ENCODE results near the gene PPTC7.
A peak's percentile ranks its signal among the peaks of the same experiment; 100 is the strongest.
"Not testable (repeated sequence)": the region's sequence is repeated elsewhere in the genome, so short reads cannot be mapped to it uniquely, and the experiment has no call there.

Gene PPTC7

DNA sequence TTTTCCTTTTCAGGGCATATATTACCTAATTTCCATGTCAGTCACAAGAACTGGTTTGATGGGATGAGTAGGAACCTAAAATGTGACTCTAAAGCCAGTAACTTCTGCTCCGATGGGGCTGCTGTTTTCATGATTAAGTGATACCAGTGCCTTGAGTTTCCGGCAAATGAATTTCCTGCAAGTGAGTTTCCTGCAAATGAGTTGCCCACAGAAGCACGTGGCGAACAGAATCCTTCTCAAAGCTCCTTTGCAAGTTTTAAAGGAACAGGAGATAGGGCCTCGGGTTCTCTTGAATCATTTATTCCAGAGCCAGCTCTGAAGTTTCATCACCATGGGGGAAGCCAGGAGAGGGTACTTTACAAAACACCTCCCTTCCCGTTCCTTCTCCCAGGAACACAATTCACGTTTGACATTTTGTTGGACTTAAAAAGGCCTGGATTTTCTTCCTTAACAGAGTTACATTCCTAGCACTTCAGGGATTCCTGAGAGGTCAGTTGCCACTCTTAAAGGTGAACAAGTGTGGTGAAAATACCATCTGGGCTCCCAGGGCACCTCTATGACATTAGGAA, 2.2 kb upstream of the PPTC7 start:
- DNase-seq: peak; percentile 68

DNA sequence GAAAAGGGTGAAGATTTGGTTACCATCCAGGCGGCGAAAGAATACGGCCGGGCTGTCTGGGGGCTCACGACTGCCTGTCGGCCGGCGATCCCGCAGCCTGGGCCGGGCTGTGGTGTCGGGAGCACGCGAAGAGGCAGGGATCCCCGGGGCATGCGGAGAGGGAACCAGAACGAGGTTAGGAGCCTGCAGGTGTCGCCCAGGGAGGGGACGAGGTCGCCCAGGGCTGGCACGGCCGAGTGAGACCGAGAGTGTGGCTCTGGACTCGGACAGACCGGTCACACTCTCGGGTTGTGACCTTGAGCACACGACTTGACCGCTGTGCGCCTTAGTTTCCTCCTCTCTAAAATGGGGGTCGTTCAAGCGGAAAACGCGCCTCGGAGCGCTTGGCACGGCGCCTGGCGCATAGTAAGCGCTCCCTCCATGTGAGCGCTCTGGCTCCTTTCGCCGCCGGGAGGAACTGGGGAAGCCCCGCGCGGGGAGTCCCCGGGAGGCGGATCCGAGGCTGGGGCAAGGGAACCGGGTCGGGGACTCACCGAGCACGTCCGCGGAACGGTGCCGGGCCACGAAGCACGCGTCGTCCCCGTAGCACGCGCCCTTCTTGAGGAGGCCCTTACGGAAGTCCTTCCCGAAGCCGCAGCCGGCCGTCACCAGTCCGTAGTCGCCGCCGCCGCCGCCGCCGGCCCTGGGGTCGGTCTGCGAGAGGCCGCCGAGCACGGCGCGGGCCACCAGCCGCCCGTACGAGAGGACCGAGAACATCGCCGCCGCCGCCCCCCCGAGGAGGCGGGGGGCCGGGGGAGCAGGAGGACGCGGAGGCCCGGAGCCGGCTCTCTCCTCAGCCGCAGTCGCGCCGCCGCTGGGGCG, 612 bp downstream of the PPTC7 start:
- peak; percentile 71 for DNase-seq

DNA sequence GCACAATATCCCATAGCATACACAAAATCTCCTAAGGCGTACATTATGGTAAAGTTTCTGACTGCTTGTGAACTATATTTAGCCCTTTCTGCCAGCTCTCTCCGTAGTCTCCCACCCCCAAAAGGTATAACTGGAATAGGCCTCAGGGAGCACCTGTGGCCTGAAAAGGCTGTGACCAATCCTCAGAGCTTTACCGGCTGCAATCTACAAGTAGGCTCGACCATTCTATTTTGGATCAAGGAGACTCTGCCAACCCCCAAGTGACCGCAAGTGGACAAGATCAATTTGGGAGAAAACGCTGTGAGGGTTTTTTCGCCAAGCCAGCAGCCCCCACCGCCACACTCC, 1.2 kb downstream of the PPTC7 start:
- no peak for DNase-seq

DNA sequence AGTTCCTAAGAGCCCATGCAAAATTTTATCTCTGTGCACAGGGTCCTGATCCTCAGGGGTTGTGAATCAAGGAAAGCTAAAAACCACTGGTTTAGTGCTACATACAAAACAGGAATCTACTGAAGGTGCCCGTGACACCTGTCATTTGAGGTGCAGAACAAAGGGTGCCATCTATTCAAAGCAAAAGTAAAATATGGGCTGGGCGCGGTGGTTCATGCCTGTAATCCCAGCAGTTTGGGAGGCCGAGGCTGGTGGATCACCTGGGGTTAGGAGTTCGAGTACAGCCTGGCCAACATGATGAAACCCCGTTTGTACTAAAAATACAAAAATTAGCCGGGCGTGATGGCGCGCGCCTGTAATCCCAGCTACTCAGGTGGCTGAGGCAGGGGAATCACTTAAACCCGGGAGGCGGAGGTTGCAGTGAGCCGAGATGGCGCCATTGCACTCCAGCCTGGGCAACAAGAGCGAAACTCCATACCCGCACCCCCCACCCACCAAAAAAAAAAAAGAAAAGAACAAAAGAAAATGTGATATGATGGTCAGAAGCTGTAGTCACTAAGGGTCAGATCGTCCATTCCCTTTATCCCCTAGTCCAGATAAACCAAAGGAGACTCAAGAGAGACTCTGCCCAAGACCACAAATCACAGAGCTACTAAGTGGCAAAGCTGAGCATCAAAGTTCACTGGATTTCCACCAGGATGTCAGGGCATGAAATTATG, 3.4 kb downstream of the PPTC7 start:
- peak; percentile 37 for DNase-seq

DNA sequence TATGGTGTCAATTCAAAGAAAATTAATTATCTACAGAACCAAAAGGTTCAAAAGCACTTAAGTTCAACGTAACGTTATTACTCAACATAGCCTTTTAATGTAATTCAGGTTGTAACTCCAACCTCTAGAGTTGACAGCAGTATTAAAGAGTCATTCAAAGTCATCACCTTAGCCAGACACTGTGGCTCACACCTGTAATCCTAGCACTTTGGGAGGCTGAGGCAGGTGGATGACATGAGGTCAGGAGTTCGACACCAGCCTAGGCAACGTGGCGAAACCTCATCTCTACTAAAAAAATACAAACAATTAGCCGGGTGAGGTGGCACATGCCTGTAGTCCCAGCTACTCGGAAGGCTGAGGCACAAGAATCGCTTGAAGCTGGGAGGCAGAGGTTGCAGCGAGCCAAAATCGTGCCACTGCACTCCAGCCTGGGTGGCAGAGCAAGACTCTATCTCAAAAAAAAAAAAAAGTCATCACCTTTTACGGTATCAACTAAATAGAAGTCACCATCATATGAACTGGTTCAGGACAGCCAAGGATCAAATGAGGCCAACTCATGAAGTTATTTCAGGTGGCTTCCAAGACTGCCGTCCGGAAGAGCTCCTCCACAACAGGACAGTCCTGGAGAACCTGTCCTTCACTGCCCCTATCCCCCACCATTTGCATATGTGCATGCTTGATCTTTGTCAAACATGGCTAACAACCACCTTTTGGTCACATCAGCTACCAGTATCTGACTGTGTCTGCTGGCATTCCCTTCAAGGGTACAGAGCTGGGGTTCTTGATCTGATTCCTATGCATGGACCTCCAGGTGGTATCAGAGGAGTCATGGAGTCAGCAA, 4.2 kb downstream of the PPTC7 start:
- DNase-seq: peak; percentile 27

DNA sequence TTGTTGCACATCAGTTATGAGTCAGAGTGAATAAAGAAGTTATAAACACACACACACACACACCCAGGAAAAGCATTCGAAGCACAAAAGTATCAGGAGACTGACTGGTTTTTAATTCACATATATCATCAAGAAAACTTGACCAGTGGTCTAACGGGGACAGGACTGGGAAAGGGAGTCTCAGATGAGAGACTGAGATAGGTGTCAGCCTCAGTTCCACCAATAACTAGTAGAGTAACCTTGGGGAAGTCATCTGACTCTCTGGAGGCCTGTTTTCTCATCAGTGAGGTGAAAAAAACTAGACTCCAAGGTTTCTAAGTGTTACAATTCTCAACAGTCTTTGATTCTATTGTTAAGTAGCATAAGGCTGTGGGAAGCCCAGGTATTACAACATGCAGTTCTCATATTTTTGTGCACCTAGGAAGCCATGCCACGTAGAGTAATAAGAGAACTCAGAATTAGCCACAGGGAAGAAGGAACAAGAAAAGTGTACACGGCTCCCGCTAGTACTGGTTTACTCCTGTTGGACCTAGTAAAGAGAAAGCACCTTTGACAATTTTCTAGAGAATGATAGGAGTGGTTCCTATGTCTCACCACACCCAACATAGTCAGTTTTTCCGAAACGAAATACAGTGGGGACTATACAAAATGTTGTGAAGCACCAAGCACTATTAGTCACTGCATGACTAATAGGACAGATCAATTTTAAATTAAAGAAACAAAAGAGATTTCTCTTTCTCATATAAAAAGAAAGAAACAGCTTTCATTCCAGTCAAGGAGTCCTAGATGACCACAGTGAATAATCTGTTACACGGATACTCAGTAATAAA, 5.0 kb downstream of the PPTC7 start:
- peak; percentile 33 for DNase-seq

DNA sequence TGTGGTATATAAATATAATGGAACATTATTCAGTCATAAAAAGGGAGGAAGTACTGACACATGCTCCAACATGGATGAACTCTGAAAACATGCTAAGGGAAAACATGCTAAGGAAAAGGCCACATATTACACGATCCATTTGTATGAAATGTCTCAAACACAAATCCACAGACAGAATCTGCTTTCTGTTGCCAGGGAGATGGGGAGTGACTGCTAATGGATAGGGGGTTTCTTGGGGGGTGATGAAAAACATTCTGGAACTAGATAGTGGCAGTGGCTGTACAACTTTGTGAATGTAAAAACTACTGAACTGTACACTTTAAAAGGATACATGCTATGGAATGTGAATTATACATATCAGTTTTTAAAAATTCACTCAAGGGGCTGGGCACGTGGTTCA, 6.6 kb downstream of the PPTC7 start:
- DNase-seq: no peak

DNA sequence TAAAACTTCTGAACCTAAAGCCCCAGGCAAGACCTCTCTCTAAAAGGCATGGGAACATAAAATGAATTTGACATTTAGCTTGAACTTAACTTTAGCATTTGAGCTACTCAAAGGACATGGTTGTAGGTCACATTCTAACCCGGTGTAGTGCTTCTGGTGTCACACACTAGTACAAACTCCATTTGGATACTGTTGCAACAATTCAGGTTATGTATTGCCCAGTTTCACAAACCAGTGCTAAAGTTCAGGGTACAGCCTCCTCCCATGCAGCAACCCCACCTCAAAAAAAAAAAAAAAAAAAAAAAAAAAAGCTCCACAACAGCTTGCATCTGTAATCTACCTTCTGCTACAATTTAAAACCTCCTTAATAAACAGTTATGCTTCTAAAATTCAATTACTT, 7.8 kb downstream of the PPTC7 start:
- DNase-seq: no peak

DNA sequence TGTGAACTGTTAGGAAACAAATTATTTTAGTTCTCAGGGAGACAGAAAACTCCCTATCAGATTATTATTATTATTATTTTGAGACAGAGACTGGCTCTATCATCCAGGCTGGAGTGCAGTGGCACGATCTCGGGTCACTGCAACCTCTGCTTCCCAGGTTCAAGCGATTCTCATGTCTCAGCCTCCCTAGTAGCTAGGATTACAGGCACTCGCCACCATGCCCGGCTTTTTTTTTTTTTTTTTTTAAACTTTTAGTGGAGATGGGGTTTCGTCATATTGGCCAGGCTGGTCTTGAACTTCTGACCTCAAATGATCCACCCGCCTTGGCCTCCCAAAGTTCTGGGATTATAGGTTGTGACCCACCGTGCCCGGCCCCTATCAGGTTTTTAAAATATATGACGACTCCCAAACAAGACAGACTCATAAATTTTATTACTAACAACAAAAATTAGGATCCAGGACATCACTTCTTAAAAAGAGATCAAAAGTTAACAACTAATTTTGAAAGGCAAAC, 8.3 kb downstream of the PPTC7 start:
- not testable (repeated sequence) for DNase-seq

DNA sequence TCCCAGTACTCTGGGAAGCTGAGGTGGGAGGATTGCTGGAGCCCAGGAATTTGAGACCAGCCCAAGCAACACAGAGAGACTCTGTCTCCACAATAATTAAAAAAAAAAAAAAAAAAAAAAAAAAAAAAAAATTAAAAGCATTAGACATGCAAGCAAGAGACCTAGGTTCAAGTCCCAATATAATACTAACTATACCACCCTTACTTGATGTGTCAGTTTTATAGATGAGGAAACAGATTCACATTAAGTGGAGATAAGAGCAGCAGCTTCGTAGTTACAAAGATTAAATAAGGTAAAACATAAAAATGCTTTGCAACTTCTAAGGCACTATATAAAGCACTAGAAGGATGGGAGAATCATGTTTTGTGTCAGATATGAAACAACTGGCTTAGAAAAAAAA, 9.1 kb downstream of the PPTC7 start:
- no peak for DNase-seq

DNA sequence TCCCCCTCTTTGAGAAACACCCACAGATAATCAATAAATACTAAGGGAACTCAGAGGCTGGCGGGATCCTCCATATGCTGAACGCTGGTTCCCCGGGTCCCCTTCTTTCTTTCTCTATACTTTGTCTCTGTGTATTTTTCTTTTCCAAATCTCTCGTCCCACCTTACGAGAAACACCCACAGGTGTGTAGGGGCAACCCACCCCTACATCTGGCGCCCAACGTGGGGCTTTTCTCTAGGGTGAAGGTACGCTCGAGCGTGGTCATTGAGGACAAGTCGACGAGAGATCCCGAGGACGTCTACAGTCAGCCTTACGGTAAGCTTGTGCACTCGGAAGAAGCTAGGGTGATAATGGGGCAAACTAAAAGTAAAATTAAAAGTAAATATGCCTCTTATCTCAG, 12.3 kb downstream of the PPTC7 start:
- DNase-seq: not testable (repeated sequence)

DNA sequence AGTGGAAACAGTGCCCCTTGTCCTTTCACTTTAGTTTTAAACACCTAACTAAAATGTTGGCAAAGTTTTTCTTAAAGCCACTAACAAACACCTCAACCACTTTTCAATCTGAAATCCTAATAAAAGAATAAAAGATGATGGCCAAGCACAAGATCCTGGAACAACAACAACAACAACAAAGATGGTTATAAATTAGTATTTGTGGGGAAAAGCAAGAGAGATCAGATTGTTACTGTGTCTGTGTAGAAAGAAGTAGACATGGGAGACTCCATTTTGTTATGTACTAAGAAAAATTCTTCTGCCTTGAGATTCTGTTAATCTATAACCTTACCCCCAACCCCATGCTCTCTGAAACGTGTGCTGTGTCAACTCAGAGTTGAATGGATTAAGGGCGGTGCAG, 13.3 kb downstream of the PPTC7 start:
- not testable (repeated sequence) for DNase-seq

DNA sequence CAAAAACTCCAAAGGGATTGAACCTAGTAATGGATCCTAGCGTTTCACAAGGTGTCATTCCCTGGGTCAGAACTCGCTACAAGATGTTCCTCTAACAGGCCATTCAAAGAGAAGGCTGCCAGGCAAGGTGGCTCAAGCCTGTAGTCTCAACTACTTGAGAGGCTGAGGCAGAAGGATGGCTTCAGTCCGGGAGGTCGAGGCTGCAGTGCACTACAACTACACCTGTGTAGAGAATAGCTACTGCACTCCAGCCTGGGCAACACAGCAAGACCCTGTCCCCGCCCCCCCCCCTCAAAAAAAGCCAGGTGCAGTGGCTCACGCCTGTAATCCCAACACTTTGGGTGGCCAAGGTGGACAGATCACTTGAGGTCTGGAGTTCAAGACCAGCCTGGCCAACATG, 14.4 kb downstream of the PPTC7 start:
- no peak for DNase-seq

DNA sequence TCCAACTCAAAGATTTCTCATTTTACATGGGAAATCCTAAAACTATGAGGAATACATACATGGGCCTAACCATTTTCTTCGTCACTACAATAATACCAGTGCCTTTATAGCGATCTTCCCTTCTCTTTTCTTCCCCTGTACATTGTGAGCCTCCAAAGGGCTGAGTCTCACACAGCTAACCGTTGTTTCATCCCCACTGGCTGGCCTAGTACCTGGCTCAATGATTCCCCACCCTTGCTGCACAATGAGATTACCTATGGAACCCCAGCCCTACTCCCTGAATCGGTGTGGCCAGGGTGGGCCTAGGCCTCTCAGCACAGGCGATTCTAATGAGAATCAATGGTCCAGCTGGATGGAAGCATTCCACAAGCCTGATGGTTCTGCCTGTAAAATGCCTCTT, 16.1 kb downstream of the PPTC7 start:
- DNase-seq: no peak

DNA sequence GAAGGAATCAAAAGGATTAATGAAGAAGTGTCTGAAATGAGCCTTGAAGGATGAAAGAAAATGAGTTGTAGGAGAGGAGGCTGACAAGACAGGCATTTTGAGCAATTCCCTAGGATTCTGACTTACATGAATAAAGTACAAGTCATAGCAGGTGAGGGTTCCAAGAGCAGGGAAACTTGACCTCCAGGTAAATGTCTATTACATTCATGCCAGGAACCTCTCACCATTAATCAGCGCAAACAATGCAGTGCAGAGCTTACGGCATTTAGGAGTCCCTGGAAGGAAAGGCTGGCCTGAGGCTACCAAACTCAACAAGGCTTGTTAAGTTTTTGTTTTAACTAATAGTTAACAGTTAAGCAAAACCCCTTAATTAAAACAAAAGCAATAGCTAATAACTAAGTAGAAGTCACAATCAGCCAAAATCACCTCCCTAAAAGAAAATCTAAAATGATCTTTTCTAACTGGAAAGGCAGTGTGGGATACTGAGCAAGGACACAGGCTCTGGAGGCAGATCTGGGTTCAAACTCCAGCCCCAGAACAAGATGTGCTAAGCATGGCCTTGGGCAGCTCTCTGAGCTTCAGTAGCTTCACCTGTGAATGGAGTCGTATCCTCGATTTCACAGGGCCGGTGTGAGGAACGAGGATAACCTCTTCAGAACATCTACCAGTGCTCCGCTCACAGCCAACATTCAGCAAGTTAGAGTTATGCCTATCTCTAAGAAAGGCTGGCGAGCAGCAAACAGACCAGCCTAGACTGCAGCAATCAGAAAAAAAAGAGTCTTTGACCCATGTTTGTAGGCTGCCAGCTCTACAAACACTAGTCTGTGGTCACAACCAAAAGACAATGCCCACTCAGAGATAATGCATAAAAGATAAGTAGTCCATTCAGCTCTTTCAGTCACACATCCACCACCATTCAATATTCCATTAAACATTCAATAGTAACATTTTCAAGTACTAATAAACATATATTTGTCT, 16.9 kb downstream of the PPTC7 start:
- no peak for DNase-seq

DNA sequence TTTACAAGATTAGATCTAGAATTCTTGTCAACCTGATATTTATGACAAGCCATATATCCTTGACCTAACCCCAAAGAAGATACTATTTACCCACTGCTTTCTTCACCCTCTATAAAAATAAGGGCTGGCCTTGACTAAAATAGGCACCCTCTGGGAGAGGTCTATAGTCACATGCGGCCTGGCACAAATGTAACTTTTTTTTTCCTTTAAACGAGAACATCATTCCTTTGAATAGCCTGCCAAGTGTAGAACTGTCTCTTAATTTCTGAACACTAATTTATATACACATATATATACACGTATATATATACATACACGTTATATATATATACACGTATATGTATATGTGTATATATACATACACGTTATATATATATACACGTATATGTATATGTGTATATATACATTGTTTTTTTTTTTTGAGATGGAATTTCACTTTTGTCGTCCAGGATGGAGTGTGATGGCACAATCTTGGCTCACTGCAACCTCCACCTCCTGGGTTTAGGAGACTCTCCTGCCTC, 18.6 kb downstream of the PPTC7 start:
- no peak for DNase-seq

DNA sequence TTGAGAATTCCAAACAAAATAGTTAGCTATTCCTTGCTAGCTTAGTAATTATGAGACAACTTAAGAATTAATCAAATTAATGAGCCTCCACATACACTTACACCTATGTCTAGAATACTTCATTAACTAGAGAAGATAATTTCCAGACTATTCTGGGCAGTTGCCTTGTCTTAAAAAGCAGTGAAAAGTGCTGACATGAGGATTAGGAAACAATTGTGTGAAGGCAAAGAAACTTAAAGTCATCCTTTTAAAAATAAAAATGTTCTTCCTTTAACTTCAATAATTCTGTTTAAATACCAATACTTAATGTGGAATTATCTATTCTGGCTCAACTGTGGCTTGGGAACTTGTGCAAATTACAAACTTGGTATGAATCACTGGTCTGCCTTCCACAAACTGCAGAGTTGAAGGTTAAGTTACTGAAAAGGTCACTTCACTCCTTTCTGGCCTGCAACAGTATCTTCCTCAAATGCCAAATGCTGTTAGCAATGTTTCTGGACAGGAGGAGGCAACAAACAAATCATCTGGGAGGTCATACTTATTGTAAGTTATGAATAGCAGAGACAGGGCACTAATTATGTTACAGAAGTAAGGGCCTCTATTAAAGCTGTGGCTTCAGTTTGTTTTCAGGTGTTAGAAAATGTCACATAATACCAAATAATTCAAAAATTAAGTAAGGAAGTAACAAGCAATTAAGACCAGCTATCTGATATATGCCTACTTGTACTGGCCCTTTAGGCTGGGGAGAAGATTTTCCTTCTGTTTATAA, 19.2 kb downstream of the PPTC7 start:
- no peak for DNase-seq

DNA sequence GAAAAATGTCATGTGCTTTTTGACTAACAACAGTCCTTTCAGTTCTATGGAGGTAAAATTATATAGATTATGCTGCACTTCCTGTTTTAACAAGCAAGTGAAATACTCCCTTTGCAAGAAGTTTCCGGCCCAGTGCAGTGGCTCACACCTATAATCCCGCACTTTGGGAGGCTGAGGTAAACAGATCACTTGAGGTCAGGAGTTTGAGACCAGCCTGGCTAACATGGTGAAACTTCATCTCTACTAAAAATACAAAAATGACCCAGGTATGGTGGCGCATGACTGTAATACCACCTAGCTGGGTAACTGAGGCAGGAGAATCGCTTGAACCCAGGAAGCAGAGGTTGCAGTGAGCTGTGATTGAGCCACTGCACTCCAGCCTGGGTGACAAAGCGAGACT, 20.7 kb downstream of the PPTC7 start:
- DNase-seq: peak; percentile 63

DNA sequence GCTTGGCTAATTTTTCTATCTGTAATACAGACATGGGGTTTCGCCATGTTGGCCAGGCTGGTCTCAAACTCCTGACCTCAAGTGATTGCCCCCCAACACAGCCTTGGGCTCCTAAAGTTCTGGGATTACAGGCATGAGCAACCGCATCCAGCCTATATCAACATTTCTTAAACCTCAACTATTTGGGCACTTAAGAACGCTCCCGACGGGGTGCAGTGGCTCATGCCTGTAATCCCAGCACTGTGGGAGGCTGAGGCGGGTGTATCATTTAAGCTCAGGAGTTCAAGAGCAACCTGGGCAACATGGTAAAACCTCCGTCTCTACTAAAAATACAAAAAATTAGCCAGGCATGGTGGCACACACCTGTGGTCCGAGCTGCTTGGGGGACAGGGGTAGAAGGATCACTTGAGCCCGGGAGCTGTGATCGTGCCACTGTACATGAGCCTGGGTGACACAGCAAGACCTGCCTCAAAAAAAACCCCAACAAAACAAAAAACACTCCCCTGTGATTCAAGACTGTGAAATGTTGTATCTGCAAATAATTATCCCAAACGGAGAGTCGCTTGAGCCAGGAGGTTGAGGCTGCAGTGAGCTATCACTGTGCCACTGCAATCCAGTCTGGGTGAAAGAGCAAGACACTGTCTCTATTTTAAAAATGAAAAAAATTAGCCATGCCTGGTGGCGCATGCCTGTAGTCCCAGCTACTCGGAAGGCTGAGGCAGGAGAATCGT, 21.5 kb downstream of the PPTC7 start:
- DNase-seq: no peak

Data from CD4-positive, alpha-beta T cell treated with Interleukin-6 for 4 hours (primary cell).